Measurements from ENCODE around the gene BCAS4.
"Not testable (repeated sequence)": the region's sequence is repeated elsewhere in the genome, so short reads cannot be mapped to it uniquely, and the experiment has no call there.

BCAS4 gene

DNA sequence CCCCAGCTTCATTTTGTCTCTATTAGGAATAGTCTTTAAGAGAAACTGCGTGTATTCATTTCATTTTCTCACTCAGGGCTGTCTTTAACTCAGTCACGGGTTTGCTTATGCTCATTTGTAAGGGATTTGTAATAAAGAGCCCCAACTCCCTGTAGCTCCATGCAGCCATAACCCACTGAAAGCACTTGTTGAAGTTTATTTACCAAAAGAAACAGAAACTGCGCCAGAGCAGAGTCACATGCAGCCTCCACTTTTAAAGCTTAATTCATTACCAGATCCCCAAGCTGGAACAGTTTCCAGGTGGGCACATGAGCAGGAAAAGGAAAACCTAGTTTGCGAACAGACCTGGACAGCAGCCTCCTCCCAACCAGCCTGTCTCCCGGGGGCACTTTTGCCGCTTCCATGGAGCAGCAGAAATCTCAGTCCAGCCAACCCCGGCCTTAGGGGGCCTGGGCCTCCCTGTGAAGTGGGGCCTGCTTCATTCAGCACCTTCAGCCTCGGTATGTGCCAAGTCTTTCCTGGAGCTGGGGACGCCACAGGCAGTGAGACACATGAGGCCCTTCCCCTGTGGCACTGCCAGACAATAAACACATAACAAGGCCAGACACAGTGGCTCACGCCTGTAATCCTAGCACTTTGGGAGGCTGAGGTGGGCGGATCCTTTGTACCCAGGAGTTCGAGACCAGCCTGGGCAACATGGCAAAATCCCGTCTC is 4.5 kb downstream of the BCAS4 start:
- DNase-seq (ENCODE audit: low spot score), result no peak

DNA sequence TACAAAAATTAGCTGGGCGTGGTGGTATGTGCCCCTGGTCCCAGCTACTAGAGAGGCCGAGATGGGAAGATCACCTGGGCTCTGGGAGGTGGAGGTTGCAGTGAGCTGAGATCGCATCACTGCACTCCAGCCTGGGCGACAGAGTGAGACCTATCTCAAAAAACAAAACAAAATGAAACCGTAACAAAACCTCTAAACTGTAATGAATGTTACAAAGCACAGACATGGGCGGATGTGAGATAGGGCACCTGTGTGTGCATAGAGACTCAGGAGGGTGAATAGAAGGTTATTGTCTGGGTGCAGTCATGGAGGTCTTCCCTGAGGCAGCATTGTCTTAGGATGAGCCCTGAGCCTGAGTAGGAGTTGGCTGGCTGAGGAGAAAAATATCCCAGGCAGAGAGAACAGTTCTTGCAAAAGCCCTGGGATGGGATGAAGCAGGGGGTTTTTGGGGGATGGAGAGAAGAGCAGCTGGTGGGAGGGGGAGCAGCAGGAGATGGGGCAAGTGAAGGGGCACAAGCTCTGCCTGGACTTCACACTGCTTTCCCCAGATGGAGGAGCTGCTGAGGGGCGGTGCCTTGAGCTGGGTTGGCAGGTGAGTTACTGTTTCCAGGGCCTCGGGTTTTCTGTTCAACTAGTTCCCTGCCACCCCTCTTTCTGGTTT is 5.2 kb downstream of the BCAS4 start:
- DNase-seq (ENCODE audit: low spot score), result no peak

DNA sequence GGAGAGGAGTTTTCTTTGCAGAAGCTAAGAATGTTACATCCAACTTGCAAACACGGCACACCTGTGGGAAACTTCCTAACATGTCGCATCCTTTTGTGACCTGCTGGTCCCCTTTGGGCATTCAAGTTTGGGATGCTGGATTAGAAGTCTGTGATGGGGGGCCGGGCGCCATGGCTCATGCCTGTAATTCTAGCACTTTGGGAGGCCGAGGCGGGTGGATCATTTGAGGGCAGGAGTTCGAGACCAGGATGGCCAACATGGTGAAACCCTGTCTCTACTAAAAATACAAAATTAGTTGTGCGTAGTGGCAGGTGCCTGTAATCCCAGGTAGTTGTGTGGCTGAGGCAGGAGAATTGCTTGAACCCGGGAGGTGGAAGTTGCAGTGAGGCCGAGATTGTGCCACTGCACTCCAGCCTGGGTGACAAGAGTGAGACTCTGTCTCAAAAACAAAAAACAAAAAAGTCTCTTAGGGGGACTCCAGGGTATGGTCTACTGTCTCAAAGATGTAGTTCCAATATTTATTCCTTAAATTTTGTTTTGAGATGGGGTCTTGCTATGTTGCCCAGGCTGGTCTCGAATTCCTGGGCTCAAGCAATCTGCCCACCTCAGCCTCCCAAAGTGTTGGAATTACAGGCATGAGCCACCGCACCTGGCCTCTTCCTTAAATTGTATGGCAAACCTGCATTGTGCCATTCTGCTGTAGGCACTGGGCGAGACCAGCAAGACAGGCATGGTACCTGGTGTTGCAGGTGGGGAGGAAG is 6.3 kb downstream of the BCAS4 start:
- DNase-seq (ENCODE audit: low spot score), result not testable (repeated sequence)

DNA sequence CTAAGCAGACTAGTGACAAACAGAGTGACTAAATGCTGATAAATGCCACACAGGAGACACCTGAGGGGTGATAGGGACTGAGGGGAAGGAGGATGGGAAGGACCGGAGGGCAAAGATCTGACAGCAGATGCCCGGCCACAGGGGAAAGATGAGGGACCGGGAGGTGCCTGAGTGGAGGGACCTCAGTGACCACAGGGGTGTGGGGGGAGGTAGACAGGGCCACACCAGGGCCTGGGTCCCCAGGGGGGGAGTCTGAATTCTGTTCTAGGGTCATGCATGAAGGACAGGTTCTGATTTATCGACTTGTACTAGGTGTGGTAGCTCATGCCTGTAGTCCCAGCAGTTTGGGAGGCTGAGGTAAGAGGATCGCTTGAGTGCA is 6.9 kb downstream of the BCAS4 start:
- DNase-seq (ENCODE audit: low spot score), result no peak

DNA sequence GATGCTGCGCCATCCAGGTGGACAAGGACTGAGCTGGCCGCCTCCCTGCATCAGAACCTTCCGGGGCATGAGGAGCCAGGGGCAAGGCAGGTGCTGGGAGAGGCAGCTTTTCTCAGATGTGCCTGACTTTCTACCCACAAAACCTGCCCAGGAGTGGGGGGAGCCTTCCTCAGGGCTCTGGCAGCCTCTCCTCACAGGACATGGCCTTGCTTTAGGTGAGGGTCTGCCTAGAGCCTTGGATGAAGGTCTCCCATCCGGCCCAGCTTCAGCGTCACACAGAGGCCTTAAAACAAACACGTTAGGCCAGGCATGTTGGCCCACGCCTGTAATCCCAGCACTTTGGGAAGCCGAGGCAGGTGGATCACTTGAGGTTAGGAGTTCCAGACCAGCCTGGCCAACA is 7.4 kb downstream of the BCAS4 start:
- DNase-seq (ENCODE audit: low spot score), result no peak

DNA sequence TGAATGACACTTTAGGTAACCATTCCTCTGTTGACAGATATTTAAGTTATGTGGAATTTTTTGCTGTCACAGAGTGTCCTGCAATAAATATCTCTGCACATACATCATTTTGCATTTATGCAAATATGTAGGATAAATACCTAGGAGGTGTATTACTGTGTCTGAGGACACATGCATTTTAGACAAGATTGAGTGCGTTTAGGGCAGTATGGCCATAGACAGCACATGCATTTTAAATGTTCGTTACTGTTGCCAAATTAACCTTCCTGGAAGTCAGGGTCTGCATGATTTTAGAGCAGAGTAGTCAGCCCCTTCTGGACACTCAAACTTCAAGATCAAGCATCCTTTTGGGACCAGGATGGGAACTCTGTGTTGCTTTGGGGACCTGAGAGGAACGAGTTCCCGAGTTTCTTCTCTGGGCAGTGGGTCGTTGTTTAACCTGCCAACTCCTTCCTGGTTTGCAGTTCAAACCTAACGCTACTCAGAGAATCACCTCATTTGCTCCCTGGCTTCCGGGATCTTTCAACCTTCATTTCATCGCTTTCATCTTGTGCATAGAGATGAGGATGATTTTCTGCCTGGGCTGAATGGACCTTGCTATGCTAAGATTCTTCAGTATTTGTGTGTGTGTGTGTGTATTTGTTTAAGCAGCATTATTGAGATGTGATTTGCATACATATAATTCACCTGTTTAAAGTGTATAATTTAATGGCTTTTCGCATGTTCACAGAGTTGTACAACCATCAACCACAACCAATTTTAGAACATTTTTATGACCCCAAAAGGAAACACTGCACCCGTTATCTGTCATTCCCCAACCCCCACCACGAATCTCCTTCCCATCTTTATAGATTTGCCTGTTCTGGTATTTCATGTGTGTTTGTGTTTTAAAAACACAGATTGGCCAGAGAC is 9.8 kb downstream of the BCAS4 start:
- DNase-seq (ENCODE audit: low spot score), result no peak

DNA sequence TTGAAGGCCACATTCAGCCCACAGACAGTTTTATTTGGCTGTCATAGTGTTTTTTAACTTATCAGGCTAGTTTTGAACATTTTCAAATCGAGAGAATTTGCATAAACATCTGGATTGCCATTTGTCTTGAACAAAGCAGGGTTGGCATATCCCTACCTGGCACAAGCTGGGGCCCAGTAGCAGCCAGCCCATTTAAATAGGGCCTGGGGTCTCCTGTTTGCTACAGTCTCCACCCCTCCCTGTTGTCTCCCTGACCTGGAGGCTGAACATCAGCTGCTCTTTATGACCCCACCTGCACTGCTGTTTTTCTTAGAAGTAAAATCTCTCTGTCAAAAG is 10.5 kb downstream of the BCAS4 start:
- no peak for DNase-seq (ENCODE audit: low spot score)

DNA sequence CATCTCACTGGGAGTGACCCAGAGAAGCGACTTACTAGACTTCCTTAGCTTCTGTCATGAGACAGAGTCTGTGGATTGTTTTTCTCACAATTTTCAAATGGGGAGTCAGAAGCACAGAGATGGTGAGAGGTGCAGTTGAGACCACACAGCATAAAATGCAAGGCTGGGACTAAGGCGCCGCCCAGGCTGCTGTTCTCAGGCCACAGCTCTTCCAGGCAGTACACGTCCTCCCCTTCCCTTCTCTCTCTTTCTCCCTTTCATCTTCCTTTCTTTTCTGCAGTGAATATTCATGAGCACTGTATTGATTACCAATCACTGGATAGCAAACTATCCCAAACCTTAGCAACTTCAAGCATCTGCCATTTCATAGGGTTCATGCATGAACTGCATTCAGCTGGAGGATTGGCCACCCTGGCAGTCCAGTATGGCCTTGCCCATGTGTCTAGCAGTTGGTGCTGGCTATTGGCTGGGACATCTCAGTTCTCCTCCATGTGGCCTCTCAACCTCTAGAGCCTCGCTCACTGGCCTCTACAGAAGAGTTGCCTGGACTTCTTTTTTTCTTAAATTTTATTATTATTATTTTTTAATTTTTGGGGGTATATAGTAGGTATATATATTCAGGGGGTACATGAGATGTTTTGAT is 11.4 kb downstream of the BCAS4 start:
- no peak for DNase-seq (ENCODE audit: low spot score)

DNA sequence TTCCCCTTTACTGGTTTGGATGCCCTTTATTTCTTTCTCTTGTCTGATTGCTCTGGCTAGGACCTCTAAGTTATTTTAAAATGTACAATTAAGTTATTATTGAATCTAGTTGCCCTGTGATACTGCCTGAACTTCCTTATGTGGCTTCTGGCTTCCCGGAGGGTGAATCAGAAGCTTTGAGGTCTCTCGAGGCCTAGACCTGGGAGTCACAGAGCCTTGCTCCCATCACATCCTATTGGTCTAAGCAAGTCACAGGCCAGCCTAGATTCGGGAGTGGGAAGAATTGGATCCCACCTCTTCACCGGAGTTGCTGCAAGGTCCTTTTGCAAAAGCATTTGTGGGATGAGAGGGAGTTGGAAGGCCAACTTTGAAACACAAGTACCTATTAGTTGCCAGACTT is 15.2 kb downstream of the BCAS4 start:
- no peak for DNase-seq (ENCODE audit: low spot score)

DNA sequence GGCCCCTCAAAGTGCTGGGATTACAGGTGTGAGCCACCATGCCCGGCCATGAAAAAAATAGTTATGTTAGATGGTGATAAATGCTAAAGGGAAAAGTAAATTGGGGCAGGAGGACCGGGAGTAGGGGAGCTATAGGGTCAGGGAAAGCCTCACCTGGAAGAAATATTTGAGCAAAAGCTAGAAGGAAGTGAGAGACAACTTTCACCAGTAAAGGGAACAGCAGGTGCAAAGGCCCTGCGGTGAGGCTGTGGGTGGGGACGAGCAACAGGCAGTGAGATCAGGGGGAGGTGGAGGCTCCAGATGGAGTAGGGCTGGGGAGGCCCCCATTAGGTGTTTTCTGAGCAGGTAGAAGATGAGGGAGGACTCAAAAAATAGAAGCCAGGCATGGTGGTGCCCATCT is 16.0 kb downstream of the BCAS4 start:
- DNase-seq (ENCODE audit: low spot score), result no peak

DNA sequence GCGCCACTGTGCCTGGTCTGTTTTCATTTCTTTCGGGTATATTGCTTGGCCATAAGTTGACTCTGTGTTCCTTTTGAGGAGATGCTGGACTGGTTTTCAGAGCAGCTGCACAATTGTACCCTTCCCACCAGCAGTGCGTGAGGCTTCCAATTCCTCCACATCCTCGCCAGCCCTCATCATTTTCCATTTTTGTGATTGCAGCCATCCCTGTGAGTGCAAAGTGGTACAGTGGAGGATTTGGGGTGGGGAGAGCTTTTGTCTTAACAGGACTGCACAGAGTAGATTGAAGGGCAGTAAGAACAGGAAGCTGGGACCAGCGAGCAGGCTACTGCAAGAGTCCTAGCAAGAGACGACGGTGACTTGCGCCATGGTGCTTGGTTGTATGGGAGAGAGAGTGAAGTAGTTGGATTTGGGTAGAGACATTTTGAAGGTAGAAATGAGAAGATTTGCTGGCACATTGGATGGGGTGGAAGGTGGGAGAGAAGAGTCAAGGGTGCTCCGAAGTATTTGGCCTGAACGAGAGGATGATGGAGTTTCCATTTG is 18.3 kb downstream of the BCAS4 start:
- no peak for DNase-seq (ENCODE audit: low spot score)

DNA sequence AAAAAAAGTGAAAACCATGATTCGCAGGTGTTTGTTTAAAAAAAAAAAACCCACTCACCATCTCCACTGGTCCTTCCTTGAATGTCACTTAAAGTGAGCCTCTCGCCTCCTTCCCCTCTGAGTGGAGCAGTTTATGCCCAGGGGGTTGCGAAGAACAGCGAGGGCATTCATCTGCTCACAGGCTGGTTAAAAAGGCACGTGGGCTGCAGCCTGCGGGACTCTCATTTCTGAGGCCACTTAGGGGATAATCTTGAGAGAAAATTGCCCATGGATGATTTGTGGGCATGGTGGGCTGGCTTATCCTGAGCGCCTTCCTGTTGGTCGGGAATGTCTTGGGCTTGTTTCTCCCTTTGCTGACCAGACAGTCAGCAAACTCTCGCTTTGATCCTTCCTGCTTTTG is 18.9 kb downstream of the BCAS4 start:
- no peak for DNase-seq (ENCODE audit: low spot score)

DNA sequence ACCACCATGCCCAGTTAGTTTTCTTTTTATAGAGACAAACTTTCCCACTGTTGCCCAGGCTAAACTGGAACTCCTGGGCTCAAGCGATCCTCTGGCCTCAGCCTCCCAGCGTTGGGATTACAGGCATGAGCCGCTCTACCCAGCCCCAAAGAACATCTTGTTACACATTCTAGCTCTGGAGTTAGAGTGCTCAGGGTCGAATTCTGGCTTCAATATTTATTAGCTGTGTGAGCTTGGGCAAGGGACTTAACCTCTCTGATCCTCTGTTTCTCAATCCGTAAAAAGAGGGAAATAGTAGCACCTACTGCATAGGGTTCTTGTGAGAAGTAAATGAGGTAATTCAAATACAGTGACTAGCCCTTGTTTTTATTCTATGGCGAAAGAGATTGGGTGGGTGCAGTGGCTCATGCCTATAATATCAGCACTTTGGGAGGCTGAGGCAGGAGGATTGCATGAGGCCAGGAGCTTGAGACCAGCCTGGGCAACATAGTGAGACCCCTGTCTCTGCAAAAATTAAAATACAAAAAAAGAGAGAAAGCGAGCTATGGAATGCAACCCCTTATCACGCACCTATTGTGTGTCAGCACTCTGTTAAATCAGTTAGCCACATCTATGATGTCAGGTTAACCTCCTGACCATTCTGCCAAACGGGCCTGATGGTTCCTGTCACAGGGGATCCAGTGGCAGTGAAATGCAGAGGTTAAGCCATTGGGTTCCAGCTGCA is 19.7 kb downstream of the BCAS4 start:
- DNase-seq (ENCODE audit: low spot score), result no peak

DNA sequence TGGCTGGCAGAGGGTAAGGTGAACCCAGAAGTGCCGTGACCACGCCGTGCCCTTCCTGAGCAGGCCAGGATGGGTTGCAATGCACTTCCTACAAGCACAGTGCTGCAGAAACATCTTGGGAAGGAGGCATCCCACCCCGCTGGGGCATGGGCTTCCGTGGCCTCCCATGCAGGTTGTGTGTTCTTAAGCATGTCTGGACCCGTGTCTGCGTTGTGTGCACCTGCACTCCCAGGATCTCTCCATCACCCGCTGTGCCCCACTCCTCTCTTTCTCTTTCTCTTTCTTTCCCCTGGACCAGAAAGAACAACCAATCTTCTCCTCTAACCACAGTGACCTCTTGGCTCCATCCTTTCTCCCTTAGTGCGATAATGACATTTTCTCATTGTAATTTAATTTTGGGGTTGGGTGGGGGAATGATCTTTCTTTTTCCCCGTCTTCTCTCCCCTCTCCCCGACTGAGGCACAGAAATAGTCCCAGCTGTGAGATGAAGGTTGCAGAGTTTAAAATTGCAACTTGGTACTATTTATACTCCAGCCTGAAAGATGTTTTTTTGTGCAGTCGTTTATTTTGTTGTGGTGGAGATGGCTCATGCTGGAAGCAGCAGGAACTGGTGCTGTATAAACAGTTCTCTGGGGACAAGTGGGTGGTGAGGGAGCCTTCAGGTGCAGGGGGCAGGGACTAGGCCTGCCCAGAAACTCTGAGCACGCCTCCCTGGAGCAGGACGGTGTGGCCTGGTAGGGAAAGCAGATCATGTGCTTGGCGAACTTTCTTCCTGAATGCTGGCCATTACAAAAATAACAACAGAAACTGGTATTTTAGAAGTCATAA is 20.5 kb downstream of the BCAS4 start:
- no peak for DNase-seq (ENCODE audit: low spot score)

DNA sequence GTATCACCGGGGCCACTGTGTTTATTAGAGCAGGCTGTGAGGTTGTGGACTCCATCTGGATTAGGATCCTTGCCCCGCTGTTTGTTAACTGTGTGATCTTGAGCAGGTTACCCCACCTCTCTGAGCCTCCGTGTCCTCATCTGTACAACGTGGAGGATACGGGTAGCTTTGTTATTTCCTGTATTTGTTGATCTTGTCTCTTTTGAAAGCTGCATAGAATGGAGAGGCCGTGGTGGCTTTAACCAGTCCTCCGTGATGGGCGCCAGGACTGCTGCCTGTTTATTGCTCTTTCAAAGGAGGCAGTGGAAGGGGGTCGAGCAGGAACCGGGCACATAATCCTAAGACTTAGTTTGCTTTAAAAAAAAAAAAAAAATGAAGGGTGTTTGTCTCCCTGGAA is 22.9 kb downstream of the BCAS4 start:
- no peak for DNase-seq (ENCODE audit: low spot score)

DNA sequence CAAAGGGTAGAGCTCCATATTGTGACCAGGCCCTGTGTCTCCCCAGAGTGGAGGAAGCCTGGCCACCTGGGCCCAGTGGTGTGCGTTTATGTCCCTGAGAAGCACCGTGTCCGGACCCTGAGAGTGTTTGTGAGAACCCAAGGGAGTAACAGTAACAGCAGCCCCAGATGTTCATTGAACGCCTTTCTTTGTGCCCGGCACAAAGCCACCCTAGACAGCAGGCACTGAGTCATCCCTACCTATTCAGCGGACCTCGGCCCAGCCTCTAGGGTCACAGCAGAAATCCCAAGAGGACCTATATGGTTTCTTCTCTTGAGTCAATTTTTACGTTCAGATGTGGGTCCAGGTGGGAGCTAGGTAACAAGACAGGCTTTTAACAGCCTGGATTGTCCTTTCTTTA is 24.5 kb downstream of the BCAS4 start:
- no peak for DNase-seq (ENCODE audit: low spot score)

DNA sequence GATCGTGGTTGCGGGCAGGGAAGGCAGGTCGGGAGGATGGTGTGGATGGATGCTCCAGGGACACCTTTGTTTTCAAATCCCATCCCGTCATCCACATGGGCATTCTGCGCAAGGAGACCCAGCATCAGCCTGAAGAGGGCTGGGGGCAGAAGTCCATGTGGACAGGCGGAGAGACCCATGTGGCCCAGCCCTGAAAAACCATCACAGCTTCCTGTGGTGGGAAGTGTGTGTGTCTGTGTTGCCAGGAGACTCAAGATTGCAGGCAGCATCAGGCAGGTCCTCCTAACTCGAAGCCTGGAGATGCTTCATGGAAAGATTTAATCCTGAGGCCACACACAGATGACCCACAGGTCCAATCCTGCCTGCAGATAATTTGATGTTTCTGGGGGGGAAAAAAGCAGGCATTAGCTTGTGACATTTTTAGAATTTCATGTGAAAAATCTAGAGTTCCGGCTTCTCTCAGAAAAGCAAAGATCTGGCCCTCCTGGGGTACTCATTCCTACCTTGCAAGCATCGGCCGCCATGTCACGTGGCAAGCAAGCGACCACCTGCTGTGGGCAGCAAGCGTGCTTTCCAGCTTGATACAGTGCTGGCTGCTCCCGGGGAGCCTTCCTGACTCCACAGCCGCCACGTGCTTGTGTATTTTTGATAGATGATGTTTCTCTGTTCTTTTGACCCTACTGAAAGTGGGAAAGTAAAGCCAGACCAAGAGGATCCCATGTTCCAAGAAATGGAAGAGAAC is 25.8 kb downstream of the BCAS4 start:
- DNase-seq (ENCODE audit: low spot score), result no peak

DNA sequence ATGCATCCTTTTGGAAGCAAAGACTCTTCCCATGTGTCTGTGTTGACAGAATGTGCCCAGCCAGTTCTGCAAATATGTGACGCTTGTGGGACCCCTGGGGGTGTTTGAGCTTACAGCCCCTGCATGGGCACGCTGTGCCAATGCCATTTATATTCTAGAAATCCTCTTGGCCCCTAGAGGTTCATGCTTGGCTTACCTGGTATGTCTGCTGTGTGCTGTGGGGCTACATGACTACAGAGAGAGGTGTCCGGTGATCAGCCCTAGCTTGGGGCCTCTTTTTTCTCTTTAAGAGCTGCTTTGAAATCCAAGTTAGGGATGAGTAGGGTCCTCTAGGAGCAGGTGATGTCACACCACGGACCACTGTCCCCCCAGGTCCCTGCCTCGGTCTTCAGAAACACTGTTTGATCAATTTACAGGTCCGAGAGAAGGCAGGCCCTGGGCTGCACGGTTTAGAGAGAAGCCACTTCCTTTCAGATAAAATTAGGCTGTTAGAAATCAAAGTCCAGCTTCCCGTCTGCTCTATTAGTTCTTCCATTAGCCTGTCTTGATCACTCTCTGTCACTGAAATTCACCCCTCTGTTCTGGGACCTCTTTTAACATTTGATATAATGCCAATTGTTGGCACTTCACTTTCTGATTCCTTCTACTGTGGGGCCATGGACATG is 26.5 kb downstream of the BCAS4 start:
- DNase-seq (ENCODE audit: low spot score), result no peak

DNA sequence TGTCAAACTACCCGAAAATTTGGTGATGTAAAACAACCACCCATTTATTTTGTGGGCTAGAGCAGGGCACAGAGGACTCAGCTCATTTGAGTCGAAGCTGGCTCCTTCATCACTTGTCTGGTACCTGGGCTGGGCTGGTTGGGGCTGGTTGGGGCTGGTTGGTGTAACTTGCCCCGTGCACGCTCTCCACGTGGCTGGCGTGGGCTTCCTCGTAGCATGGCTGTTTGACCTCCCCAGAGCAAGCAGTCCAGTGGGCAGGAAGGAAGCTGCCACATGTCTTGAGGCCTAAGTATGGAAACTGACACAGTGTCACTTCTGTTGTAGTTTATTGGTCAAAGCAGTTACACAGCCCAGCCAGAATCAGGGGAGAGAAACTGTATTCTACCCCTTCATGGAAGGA is 27.1 kb downstream of the BCAS4 start:
- no peak for DNase-seq (ENCODE audit: low spot score)

All from HuH-7.5 (cell line).